HEK293T (cell line): ENCODE data around the gene NIN.

Source experiments
- CTCF ChIA-PET: fragments of 350-600 bp; formaldehyde crosslinking; extraction: SDS; loops from one replicate; lab custom pipeline; 2021; ENCODE audit warnings: antibody characterized with exemption, inconsistent platforms; lab: Yijun Ruan, JAX
- POLR2A ChIA-PET: fragments of 350-600 bp; formaldehyde crosslinking; extraction: SDS; loops from one replicate; lab custom pipeline; 2020; ENCODE audit warnings: antibody characterized with exemption, inconsistent platforms; lab: Yijun Ruan, JAX
- DNase-seq: peaks from one replicate; pipeline ENCODE4 v3.0.0; 2012; ENCODE audit warnings: mixed read lengths; ENCODE audit errors: extremely low spot score
- BHLHE40 ChIP-seq: fragments of 450-650 bp; IDR thresholded peaks from 2 replicates; pipeline ENCODE4 v1.6.1; 2016; ENCODE audit warnings: mild to moderate bottlenecking, moderate library complexity, borderline replicate concordance
- CTBP1 ChIP-seq: fragments of 450-650 bp; IDR thresholded peaks from 2 replicates; pipeline ENCODE4 v1.6.1; 2016; ENCODE audit warnings: borderline replicate concordance
- ELF4 ChIP-seq: fragments of 450-650 bp; IDR thresholded peaks from 2 replicates; pipeline ENCODE4 v1.6.1; 2017; ENCODE audit warnings: antibody characterized with exemption
- FOXA1 ChIP-seq: fragments of 450-650 bp; IDR thresholded peaks from 2 replicates; pipeline ENCODE4 v1.6.1; 2016; ENCODE audit warnings: mild to moderate bottlenecking
- FOXM1 ChIP-seq: fragments of 450-650 bp; IDR thresholded peaks from 2 replicates; pipeline ENCODE4 v1.6.1; 2017; ENCODE audit warnings: mild to moderate bottlenecking, borderline replicate concordance
- HDGF ChIP-seq: fragments of 450-650 bp; IDR thresholded peaks from 2 replicates; pipeline ENCODE4 v1.6.1; 2017; ENCODE audit warnings: antibody characterized with exemption, borderline replicate concordance
- L3MBTL2 ChIP-seq: fragments of 450-650 bp; conservative IDR thresholded peaks from 2 replicates; pipeline ENCODE4 v1.6.1; 2016; ENCODE audit warnings: mild to moderate bottlenecking
- LEF1 ChIP-seq: fragments of 450-650 bp; IDR thresholded peaks from 2 replicates; pipeline ENCODE4 v1.6.1; 2017; ENCODE audit warnings: mild to moderate bottlenecking, borderline replicate concordance
- NFRKB ChIP-seq: fragments of 450-650 bp; IDR thresholded peaks from 2 replicates; pipeline ENCODE4 v1.6.1; 2016; ENCODE audit warnings: mild to moderate bottlenecking, moderate library complexity
- PKNOX1 ChIP-seq: fragments of 450-650 bp; IDR thresholded peaks from 2 replicates; pipeline ENCODE4 v1.6.1; 2016
- SP1 ChIP-seq: fragments of 450-650 bp; IDR thresholded peaks from 2 replicates; pipeline ENCODE4 v1.6.1; 2017
- SUZ12 ChIP-seq: fragments of 450-650 bp; IDR thresholded peaks from 2 replicates; pipeline ENCODE4 v1.6.1; 2016; ENCODE audit warnings: mild to moderate bottlenecking
- TARDBP ChIP-seq: fragments of 450-650 bp; IDR thresholded peaks from 2 replicates; pipeline ENCODE4 v1.6.1; 2016
- ZNF384 ChIP-seq: fragments of 450-650 bp; IDR thresholded peaks from 2 replicates; pipeline ENCODE4 v1.6.1; 2016

The NIN gene

GRCh38 chr14:50829489-50830043 lies 1.4 kb downstream of the NIN start:
- no peak for DNase-seq
- POLR2A ChIA-PET, result interaction anchor here (0.6 to 1.5 kb wide), 8 partner anchors 35 to 517 kb away, joined by 3 to 5 read pairs (median 3); partner anchors contain the start of genes PYGL, SAV1 and TRIM9
- CTCF ChIA-PET, result interaction anchor here (0.8 to 1.5 kb wide), 3 partner anchors 30 to 56 kb away, joined by 3 to 8 read pairs (median 4); no protein-coding TSS in a partner anchor
- no peak for TF ChIP-seq HDGF
- no peak for TF ChIP-seq ELF4
- peak; percentile 84 for TF ChIP-seq PKNOX1
- no peak for TF ChIP-seq CTBP1
- TF ChIP-seq LEF1, result no peak
- no peak for TF ChIP-seq FOXM1
- TF ChIP-seq BHLHE40, result no peak

- TF ChIP-seq SUZ12 (no peak), PKNOX1 (peak; percentile 90)
- ChIA-PET CTCF (interaction anchor here (0.9 to 1.5 kb wide), 2 partner anchors 51 to 55 kb away, joined by 4 to 8 read pairs; no protein-coding TSS in a partner anchor), POLR2A (interaction anchor here (0.7 to 1.5 kb wide), 6 partner anchors 35 to 267 kb away, joined by 3 to 5 read pairs (median 4); partner anchors contain the start of genes PYGL, SAV1 and TRIM9)
- DNase-seq, result no peak
Observed at GRCh38 chr14:50828721-50829488, 2.1 kb downstream of the NIN start.

- CTCF ChIA-PET, result no interaction called here
Observed at GRCh38 chr14:50826681-50827080, 4.3 kb downstream of the NIN start.

GRCh38 chr14:50825307-50825706 lies 5.7 kb downstream of the NIN start:
- no peak for DNase-seq
- ChIA-PET CTCF (no interaction called here), POLR2A (no interaction called here)
- no peak for TF ChIP-seq ELF4

More at GRCh38 chr14:50826681-50827080, 4.3 kb downstream of the NIN start:
- TF ChIP-seq L3MBTL2, result no peak
- TF ChIP-seq ZNF384, result no peak
- TF ChIP-seq FOXA1, result no peak
- no peak for TF ChIP-seq SUZ12
- TF ChIP-seq SP1, result no peak
- TF ChIP-seq NFRKB, result no peak
- no peak for TF ChIP-seq HDGF
- no peak for TF ChIP-seq PKNOX1
- no peak for TF ChIP-seq ELF4
- TF ChIP-seq CTBP1, result no peak
- no peak for TF ChIP-seq TARDBP
- DNase-seq, result no peak
- POLR2A ChIA-PET, result interaction anchor here (0.8 to 1.1 kb wide), 3 partner anchors 34 to 268 kb away, joined by 3 to 4 read pairs (median 3); no protein-coding TSS in a partner anchor

- no peak for DNase-seq
- TF ChIP-seq HDGF (no peak), PKNOX1 (peak; percentile 47)
- CTCF ChIA-PET, result interaction anchor here (0.7 to 1.0 kb wide), 2 partner anchors 37 to 110 kb away, joined by 3 to 4 read pairs; no protein-coding TSS in a partner anchor
- POLR2A ChIA-PET, result interaction anchor here (0.8 kb wide), 1 partner anchor 8 kb away, joined by 3 read pairs; no protein-coding TSS in a partner anchor
Observed at GRCh38 chr14:50823762-50824636, 7.0 kb downstream of the NIN start.
